Gastrocnemius medialis (tissue), 4 donors: ENCODE results near the gene SRPRB.

ENCODE experiments used
- POLR2A ChIP-seq, 2 donors: fragments of 450-650 bp; IDR thresholded peaks; one replicate each; pipeline ENCODE4 v1.6.1; 2017; ENCODE audit warnings: antibody characterized with exemption in 2 of 2, mild to moderate bottlenecking in 2 of 2, moderate library complexity in 2 of 2
- TF ChIP-seq, protein P1 (sequence below), 5 experiments: fragments of 450-650 bp in 3 of 5; fragments of 200-600 bp in 2 of 5; sonication (generic) in 2 of 5; IDR thresholded peaks in 4 of 5; conservative IDR thresholded peaks in 1 of 5; 1 replicate in 4 of 5; 2 replicates in 1 of 5; pipeline ENCODE4 v1.5.1; 2016 to 2019; ENCODE audit warnings: antibody characterized with exemption in 5 of 5, mild to moderate bottlenecking in 3 of 5, moderate library complexity in 3 of 5

GRCh38 chr3:133777807-133778568, 27.6 kb upstream of the SRPRB start:
- no peak for TF ChIP-seq POLR2A (IDR thresholded peaks at IDR 0.05)
- TF ChIP-seq, protein P1, sequence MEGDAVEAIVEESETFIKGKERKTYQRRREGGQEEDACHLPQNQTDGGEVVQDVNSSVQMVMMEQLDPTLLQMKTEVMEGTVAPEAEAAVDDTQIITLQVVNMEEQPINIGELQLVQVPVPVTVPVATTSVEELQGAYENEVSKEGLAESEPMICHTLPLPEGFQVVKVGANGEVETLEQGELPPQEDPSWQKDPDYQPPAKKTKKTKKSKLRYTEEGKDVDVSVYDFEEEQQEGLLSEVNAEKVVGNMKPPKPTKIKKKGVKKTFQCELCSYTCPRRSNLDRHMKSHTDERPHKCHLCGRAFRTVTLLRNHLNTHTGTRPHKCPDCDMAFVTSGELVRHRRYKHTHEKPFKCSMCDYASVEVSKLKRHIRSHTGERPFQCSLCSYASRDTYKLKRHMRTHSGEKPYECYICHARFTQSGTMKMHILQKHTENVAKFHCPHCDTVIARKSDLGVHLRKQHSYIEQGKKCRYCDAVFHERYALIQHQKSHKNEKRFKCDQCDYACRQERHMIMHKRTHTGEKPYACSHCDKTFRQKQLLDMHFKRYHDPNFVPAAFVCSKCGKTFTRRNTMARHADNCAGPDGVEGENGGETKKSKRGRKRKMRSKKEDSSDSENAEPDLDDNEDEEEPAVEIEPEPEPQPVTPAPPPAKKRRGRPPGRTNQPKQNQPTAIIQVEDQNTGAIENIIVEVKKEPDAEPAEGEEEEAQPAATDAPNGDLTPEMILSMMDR (IDR thresholded peaks at IDR 0.05 in 4 of 5, conservative IDR thresholded peaks at IDR 0.05 in 1 of 5): no peak
